Measurements from ENCODE around the gene ZNF22. TPM values are rescaled to one million over a fixed set of nuclear protein-coding genes. Genes with fewer than 3 reads are reported as not detected.

The ZNF22 gene
- total RNA-seq, 1 donor from 2014 or later = 34.2 TPM

DNA sequence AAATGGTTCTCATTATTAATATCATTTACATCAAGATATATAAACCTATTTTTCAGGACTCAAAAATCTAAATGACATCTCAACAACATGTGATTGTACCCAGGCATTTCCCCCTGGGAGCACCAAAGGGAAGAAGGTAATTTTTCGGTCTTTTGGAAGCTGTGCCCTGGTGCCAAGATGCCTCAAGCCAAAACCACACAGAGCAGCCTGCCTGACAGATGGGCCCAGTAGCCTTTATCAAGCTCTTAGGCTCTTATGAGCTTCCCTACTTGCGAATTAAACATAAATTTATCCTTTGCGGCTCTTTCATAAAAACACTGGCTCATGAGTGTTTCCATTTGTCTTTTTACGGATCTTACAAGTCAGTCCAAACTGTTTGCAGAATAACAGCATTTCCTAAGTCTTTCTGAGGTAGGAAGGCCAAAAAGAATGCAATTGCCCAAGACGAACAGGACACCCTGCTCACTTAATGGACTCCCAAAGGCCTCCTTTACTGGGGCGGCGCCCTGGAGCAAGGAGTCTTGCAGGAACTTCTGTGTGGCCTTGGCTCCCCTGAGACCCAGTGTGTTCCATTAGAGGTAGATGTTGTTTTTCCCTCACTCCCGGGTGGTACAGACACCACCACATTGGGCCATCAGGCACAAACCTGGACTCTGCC, 45.2 kb upstream of the ZNF22 start:
- no peak overlapping the region for H3K27ac Mint-ChIP-seq

GRCh38 chr10:44956226-44956625, 44.5 kb upstream of the ZNF22 start:
- H3K4me1 Mint-ChIP-seq = peaks cover 29% of the 10 kb centered on the region
- H3K4me3 Mint-ChIP-seq = no peak overlapping the region
- TF ChIP-seq, protein P1, sequence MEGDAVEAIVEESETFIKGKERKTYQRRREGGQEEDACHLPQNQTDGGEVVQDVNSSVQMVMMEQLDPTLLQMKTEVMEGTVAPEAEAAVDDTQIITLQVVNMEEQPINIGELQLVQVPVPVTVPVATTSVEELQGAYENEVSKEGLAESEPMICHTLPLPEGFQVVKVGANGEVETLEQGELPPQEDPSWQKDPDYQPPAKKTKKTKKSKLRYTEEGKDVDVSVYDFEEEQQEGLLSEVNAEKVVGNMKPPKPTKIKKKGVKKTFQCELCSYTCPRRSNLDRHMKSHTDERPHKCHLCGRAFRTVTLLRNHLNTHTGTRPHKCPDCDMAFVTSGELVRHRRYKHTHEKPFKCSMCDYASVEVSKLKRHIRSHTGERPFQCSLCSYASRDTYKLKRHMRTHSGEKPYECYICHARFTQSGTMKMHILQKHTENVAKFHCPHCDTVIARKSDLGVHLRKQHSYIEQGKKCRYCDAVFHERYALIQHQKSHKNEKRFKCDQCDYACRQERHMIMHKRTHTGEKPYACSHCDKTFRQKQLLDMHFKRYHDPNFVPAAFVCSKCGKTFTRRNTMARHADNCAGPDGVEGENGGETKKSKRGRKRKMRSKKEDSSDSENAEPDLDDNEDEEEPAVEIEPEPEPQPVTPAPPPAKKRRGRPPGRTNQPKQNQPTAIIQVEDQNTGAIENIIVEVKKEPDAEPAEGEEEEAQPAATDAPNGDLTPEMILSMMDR (IDR thresholded peaks at IDR 0.05) = no peak
- ATAC-seq (ENCODE audit: low read depth) = no peak
- no peak overlapping the region for H3K27ac Mint-ChIP-seq
- peaks cover 3% of the 10 kb centered on the region for H3K9me3 Mint-ChIP-seq
- DNase-seq = no peak
- no peaks in the 10 kb centered on the region for H3K27me3 Mint-ChIP-seq
- ChIA-PET CTCF (no interaction called here), POLR2A (no interaction called here)
- H3K36me3 Mint-ChIP-seq (ENCODE audit: low read depth) = peaks cover 18% of the 10 kb centered on the region
- intact Hi-C loops (cut with micrococcal nuclease) = no loop called here

More for the DNA sequence above, 45.2 kb upstream of the ZNF22 start:
- DNase-seq = no peak
- peaks cover 28% of the 10 kb centered on the region for H3K4me1 Mint-ChIP-seq
- no peak for ATAC-seq (ENCODE audit: low read depth)
- no peaks in the 10 kb centered on the region for H3K27me3 Mint-ChIP-seq
- ChIA-PET CTCF (no interaction called here), POLR2A (no interaction called here)
- H3K4me3 Mint-ChIP-seq = no peak overlapping the region
- TF ChIP-seq, protein P1 (IDR thresholded peaks at IDR 0.05) = no peak
- H3K36me3 Mint-ChIP-seq (ENCODE audit: low read depth) = peaks cover 18% of the 10 kb centered on the region
- peaks cover 3% of the 10 kb centered on the region for H3K9me3 Mint-ChIP-seq
- intact Hi-C loops (cut with micrococcal nuclease) = no loop called here

GRCh38 chr10:44956717-44957706, 43.7 kb upstream of the ZNF22 start:
- intact Hi-C loops (cut with micrococcal nuclease) = no loop called here
- Mint-ChIP-seq H3K9me3 (peaks cover 3% of the 10 kb centered on the region), H3K27me3 (no peaks in the 10 kb centered on the region), H3K4me3 (no peak overlapping the region), H3K36me3 (ENCODE audit: low read depth) (peaks cover 18% of the 10 kb centered on the region), H3K27ac (no peak overlapping the region), H3K4me1 (peaks cover 30% of the 10 kb centered on the region)
- ChIA-PET POLR2A (interaction anchor here (1.5 kb wide), 1 partner anchor 10 kb away, joined by 6 read pairs; no protein-coding TSS in a partner anchor), CTCF (no interaction called here)
- ATAC-seq (ENCODE audit: low read depth) = no peak
- TF ChIP-seq, protein P1 (IDR thresholded peaks at IDR 0.05) = no peak
- DNase-seq = no peak

- Mint-ChIP-seq H3K27ac (peak overlapping the region; percentile 80), H3K36me3 (ENCODE audit: low read depth) (peaks cover 18% of the 10 kb centered on the region), H3K4me3 (peak overlapping the region; percentile 85), H3K9me3 (peaks cover 3% of the 10 kb centered on the region), H3K4me1 (peaks cover 42% of the 10 kb centered on the region), H3K27me3 (no peaks in the 10 kb centered on the region)
- ChIA-PET CTCF (no interaction called here), POLR2A (interaction anchor here (1.5 kb wide), 1 partner anchor 12 kb away, joined by 3 read pairs; no protein-coding TSS in a partner anchor)
- ATAC-seq (ENCODE audit: low read depth) (no peak), DNase-seq (no peak)
- intact Hi-C loops (cut with micrococcal nuclease) = loop anchor here (2.0 kb wide), 1 partner anchor 16 kb away; no protein-coding TSS in a partner anchor
- TF ChIP-seq, protein P1 (IDR thresholded peaks at IDR 0.05) = no peak
Measured at GRCh38 chr10:44958196-44958897, 42.4 kb upstream of the ZNF22 start.

All from activated B cell treated with CpG ODN at 0.5 μM for 24 hours (primary cell).